GM21786 (cell line): ENCODE measurements around the gene LATS2.
A peak's percentile ranks its signal among the peaks of the same experiment; 100 is the strongest.

Experiments used
- ATAC-seq: cut with Tn5 transposase; IDR thresholded peaks from one replicate; pipeline ENCODE4 v1.9.1; 2021; ENCODE audit not compliant: unreplicated experiment

Gene LATS2

DNA sequence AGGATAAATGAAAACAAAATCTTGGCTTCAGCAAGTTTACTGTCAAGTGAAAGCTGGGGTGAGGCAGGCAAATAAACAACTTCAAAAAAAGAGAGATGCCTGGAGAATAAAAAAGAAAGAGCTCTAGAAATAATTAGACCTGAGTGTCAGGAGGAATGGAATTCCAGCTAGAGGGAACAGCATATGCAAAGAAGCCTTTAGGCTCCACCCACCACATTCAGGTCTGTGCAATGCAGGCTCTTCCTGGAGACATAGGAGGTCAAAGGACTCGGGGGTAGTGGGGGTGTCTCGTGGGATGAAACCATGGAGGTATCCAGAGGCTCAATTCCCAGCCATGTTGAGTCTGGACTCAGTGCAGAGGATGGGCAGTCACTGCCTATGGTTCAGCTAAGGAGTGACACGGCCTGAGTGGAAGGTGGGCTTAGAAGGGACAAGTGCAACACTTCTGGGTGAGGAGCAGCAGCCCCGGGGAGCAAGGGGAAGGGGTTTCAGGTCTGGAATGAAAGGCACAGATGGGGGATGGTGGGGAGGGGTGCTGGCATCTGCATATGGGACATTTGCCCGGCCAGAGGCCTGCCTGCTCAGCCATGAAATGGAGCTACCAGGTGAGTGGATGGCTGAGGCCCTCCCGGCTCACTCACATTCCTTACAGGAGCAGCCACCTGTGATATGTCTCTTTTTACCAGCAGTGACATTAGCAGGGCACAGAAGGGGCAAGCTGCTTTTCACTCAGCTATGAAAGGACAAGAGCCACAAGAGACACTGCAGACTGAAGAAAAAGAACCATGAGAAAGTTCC is 12.3 kb downstream of the LATS2 start:
- no peak for ATAC-seq

DNA sequence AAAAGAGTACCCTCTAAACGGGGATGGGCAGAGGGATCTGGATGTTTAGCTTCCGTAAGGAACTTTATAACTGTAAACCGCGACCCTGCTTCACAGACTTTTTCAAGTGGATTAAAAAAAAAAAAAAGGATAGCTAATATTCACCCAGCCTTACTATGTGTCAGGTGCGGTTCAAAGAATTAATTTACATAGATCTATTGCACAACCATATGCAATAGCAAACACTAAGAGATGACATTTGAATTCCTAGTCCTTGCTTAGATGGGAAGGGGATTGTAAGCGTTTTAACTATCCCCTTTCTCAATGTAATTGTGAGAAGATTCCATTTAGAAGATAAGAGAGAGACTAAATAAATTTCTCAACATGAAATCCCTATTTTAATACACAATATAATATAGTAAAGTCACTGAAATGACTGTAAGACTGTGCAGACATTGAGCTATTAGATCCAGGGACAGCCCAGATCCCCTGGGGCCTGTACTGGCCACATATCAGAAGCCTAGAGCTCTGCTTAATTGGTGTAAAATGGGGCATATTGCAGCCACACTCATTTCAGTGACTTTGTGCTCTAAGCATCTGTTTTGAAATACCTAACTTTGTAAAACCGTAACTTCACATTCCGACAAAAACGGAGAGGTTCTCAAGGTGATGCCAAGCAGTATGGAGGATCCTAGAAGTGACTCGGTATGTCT is 13.6 kb downstream of the LATS2 start:
- no peak for ATAC-seq

DNA sequence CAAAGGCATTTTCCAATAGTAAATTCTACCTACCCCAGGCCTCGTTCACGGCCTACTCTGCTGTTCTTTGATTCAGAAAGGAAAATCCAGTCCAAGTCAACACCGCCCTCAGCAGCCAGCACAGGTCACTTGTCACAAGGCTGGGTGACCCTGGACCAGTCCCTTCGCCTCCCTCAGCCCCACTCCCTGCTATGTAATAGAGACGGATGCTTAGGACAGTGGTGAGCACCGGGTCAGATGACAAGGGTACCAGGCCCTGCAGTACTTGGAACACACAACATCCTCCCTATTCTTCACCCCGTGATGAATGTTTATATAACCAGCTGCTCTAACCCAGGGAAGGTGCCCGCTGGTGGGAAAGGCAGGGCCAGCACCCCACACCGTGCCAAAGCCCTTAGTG is 14.3 kb downstream of the LATS2 start:
- no peak for ATAC-seq

DNA sequence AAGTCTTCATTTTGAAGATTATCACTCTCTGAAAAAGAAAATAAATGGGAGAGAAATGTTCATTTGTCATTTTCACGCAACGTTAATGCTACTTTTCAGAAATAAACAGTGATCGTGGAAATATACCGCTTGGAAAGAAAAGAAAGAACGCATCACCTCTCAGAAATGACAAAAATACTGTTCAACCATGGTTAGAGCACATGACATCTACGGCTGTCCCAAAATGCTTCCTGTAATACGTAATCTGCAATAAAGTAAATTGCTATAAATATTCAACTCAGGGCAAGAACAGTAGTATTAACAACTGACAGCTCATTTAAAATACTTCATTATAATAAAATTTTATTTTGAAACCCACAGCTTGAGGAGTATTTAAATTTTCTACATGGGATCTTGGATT is 15.2 kb downstream of the LATS2 start:
- no peak for ATAC-seq

DNA sequence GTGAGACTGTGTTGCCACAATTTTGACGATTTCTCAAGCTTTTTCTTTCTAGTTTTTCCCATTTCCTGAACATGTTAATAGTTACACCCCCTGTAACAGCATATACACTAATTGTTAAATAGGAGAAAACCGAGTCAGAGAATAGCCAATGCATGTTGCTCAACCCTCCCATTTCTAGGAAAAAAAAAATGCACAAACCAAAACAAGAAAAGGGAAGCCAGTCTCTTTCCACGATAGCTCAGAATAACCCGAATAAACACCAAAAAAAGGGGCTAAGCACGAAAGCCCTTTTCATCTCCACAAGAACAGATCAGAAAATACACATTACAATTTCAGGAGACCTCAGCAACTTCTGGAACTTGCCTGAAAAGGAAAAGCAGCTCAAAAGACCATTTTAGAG is 16.3 kb downstream of the LATS2 start:
- no peak for ATAC-seq

DNA sequence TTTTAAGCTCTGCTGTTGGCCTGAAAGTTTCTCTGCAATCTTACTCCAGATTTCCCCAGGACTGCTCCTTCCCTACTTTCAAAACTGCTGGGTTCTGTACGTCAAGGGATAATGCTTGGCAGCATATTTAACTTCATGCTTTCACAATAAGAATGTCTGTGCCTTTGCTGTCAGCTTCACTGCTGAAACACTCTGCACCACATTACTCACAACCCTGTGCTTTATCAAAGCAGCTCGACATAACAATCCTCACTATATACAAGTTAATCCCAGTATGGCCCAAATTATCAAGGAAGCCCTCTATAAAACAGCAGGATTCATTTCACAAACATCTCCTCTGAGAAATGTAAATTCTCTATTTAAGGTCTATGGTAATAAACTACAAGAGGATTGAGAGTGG is 17.5 kb downstream of the LATS2 start:
- no peak for ATAC-seq

DNA sequence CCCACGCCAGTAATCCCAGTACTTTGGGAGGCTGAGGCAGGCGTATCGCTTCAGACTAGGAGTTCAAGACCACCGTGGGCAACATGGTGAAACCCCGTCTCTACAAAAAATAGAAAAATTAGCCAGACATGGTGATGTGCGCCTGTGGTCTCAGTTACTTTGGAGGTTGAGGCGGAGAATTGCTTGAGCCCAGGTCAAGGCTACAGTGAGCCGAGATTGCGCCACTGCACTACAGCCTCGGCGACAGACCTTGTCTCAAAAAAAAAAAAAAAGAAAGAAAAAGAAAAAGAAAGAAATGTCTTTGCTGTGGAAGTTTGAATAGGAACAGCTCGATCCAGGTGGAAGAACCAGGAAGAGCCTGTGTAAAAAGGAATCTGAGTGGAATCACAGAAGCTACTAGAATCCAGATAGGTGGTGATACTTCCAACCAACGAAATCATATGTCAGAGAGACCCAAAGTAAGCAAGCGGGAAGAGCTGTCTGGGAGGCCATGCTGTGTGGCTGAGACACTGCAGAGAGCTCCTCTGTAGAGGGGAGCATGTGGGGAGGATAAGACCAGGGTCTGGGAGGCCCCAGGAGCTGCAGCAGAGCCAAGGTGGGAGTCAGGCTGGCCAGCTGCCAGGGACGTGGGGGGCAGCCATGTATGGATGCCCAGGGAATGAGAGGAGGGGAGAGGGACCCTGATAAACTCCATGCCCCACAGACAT is 21.1 kb downstream of the LATS2 start:
- ATAC-seq, result no peak

DNA sequence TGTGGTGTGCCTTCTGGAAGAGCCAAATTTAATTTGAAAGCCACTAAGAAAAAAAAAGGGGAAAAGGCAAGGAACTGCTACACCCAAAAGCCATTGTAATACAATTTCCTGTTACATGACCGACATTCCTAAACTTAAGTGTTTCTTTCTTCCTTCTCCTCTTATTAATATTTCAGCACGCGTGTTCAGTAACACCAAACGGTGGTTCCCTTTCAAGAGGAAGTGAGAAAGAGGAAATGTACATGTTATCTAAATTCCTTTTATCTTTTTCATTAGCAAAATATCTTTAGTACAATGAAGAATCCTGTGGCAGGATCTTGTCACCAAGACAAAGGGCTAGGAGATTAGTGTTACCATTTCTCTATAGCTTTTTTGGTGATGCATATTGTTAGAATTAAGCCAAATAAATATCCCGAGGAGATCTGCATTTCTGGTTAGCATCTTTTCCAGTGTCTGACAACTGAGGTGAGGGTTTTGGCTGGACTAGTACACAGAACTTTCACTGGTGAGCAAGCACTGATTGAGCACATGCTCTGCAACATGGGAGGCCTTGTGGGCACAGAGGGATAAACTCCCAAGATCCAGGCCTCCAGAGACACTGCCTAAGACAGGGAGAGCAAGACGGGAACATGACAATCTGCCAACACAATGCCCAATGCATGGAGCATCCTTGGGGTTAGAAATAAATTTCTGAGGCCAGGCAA is 22.1 kb downstream of the LATS2 start:
- no peak for ATAC-seq

DNA sequence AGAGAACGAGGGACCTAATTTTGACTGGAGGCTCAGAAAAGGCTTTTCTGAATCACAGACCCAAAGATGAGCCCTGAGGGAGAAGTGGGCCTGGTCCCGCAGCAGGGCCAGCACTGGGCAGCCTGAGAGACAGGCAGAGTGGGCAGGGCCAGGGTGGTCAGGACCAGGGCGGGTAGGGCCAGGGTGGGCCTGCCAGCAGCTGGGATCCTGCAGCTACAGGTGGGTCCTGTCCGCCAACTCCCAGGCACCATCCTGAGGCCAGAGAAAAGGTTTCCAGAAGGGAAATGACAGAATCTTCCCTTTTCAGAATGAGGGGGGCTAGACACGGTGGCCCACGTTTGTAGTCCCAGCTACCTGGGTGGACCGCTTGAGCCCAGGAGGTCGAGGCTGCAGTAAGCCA is 23.7 kb downstream of the LATS2 start:
- no peak for ATAC-seq

DNA sequence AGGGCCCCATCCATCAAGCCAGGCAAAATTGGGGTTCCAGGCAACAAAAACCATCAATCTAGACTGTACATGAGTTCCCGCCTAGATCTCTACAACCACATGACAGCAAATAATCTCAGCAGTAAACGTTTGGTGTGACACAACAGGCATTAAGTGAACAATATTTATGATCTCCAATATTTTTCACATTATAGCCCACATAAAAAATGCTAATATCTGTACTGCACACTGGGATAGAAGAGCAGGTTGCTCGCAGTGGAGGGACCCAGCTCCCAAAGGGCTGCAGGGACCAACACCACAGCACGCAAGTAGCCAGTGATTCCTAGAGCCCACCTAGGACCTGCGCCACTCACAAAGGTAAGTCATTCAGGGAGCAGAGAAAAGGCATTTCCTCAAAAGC is 25.9 kb downstream of the LATS2 start:
- ATAC-seq, result no peak

DNA sequence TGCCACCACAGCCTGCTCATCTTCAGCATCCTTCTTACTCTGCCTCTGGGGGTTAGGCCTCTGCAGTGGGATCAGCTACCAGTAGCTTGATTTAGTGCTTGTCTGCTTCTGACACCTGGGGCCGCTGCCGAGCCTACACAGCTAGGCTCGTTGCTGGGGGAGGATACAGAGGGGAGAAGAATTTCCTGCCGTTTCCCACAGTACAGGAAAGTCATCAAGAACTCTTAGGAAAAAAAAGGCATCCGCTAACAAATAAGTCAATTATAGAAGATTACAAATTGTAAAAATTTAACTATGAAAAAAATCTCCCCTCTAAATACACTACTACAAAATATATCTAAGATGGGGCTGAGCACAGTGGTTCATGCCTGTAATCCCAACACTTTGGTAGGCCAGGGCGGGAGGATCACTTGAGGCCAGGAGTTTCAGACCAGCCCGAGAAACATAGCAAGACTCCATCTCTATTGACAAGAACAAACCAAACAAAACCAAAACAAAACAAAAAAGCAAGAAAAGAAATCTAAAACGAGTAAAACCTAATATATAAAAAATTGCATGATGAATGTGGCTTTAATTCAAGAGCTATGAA is 26.7 kb downstream of the LATS2 start:
- peak; percentile 45 for ATAC-seq

DNA sequence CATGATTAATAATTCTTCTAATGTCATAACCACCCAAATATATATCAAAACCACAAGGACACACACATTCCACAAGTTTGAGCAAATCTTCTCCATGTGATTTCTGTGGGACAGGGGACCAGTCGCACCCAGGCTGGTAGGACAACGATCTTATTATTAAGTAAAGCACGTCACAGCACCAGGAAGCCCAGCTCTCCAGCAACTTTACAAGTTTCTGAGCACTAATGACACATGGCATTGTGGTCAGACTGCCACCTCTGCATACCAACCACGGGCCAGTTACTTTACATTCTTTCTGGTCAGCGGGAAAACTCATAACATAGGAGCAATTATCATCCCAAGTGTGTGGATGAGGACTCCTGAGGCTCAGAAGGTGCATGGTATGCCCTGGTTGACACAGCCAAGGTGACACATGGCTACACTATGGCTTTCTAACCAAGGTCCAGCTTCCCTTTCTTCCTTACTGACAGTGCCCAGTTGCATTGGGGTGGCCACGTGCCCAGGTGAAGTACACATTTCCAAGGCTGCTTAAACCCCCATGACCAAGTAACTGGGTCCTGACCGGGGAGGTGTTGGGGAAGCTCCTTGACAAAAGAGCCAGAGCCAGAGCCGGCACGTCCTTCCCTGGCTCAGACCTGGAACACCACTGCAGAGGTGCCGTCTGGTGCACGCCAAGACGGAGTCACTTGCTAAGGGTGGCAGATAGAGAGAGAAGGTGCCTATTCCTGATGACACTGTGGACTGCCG is 27.4 kb downstream of the LATS2 start:
- no peak for ATAC-seq

DNA sequence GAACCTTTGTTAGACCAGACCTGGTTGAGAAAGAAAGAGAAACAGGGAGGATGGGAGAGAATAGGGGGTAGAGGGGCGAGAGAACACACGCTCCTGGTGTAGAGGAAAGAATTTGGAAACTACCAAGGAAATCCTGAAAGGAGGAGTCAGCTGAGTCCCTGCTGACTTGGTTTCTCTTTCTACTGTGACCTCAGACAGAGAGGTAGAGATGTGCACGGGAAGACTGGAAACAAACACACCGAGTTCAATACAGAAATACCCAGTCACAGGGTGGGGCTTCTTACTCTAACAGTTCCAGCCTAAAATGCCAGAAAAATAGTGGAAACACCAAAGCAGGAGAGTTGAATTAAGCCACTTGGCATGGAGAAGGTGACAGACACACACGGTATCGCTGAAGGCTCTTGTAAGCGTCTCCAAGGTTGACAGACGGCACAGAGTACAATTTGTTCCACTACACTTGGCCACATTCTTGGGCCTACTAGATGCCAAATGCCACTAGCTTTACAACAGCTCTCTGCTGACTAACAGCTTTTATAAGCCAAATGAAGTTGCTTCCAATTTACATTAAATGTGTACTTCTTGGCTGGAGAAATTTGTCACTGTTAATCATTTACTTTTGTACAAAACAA is 28.1 kb downstream of the LATS2 start:
- ATAC-seq, result no peak

DNA sequence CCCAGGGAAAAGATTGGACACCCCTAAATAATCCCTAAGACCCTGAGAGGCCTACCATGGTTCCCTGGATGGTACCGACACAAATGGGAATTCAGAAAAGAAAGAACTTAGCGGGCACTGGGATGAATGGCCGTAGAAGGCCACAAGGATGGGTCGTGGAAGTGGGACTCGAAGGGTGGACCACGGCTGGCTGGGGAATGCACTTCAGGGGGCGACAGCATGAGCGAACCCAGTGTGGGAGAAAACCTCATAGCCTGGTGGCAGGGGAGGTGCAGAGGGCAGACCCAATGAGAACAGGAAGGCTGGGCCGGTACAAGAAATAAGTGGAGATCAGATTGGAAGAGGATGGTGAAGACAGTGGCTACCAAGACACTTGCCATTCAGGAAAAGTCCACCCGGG is 28.7 kb downstream of the LATS2 start:
- no peak for ATAC-seq

DNA sequence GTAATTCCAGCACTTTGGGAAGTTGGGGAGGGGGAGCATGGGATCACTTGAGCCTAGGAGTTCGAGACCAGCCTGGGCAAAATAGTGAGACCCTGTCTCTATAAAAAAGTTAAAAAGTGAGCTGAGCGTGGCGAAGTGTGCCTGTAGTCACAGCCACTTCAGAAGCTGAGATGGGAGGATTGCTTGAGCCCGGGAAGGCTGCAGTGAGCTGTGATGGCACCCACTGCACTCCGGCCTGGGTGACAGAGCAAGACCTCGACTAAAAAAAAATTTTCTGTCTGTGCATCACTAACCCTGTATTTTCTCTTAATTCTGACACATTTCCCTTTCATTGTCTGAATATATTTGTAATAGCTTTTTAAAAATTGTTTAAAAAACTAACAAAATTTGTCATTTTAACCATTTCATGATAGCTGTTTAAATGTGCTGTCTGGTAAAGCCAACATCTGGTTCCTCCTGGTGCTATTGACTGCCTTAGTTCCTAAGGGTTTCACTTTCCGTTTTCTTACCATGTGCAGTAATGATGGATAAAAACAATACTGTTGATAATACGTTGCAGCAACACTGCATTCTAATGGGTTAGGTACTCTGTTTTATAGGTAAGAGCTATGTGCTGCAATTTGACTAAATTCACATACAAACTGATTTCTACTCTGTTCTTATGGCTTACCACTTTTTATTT is 29.7 kb downstream of the LATS2 start:
- no peak for ATAC-seq

DNA sequence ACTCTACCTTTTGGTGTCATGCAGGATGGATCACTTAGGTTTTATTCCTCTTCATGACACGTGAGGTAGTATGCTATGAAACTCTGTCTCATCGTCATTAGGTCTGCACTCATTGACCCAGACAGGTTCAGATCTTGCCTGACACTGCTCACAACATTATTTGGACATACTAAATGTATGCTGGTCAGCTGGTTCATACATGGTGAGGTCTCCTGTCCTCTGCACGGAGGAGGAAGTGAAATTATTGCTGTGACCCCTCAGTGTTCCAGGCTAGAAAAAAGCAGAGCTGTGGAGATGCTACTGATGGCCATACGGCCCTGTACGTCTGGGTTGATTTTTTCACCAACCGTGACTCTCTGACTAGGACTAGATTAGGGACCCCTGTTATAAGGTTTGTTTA is 35.8 kb downstream of the LATS2 start:
- ATAC-seq, result no peak

DNA sequence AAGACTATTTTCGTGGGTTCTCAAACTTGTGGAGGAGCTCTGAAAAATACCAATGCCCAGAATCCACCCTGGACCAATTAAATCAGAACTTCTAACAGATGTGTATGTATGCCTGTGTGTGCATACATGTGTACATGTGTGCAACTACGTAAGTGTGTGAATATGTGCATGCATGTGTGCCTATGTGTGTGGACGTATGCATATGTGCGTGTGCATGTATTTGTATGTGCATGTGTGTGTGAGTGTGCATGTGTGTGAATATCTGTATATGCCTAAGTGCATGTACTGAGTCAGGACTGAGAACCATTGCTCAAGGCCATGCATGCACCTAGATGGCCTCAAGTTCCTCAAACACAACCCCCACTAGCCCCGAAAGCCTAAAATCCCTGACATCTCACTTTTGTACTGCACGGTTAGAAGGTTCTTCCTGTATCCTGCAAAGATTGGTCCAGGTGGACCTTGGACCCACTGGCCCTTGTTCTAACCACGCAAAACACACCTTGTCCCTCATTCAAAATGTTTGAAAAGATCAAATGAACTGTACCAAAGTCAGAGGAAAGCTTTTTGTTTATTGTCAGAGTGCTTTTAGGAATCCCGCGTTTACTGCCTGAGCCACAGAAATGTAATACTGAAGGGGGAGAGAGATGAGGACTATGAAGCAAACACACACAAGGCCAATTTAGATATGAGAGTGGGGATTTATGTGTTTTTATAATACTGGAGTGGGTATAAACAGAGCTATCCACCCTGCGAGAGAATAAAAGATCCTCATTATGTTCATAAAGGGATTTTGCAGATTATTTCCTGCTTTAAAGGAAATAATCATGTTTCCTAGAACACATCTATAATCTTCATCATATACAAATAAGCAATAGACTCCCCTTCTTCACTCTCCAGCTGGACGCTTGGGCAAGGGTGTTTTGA is 39.1 kb downstream of the LATS2 start:
- ATAC-seq, result no peak

DNA sequence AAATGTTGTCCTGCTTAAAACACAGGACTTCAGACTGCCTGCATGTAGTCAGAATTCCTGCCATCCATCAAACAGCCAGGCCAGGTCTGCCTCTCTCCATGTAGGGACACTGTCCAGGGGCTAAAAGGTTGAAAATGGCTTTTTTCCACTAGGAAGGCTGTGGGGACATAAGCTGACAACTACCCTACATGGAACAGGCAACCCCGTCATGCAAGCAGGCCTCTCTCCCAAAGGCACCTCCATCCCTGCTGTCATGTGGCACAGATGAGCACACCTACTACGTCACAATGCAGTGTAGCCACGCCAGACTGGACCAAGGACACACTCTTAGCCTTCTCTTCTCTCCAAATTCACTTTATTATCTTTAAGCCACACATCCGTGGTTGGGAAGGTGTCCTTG is 40.8 kb downstream of the LATS2 start:
- no peak for ATAC-seq
